Coronary artery (tissue), 2 donors: ENCODE measurements around the gene KLF4.

Experiments used
- DNase-seq: peaks from one replicate; pipeline ENCODE4 v3.0.0-alpha.2; 2017; ENCODE audit warnings: low spot score
- H3K27ac ChIP-seq, 2 donors: fragments of 200-600 bp; sonication (generic); one replicate each; pipeline ENCODE4 v1.5.1; 2016 to 2019
- H3K4me3 ChIP-seq: fragments of 200-600 bp; sonication (generic); 2 replicates; pipeline ENCODE4 v1.5.1; 2016; ENCODE audit warnings: mild to moderate bottlenecking, moderate library complexity
- CTCF ChIP-seq: fragments of 200-600 bp; sonication (generic); IDR thresholded peaks from one replicate; pipeline ENCODE4 v1.5.1; 2019; ENCODE audit warnings: antibody characterized with exemption

The KLF4 gene

DNA sequence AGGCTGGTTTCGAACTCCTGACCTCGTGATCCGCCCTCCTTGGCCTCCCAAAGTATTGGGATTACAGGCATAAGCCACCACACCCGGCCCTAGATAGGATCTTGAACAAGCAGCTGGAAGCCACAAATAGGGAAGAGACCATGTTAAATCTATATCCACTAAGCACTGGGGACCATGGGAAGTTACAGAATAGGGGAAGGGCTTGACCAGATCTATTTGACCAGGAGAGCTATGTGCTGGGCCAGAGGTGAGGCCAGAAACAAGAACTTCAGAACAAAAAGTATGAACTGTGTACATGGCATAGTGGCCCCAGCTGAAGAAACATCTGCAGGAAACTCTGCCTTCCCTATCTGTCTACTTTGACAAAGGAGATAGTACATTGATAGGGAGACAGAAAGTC, 10.8 kb downstream of the KLF4 start:
- DNase-seq: no peak
- no peak for TF ChIP-seq CTCF

DNA sequence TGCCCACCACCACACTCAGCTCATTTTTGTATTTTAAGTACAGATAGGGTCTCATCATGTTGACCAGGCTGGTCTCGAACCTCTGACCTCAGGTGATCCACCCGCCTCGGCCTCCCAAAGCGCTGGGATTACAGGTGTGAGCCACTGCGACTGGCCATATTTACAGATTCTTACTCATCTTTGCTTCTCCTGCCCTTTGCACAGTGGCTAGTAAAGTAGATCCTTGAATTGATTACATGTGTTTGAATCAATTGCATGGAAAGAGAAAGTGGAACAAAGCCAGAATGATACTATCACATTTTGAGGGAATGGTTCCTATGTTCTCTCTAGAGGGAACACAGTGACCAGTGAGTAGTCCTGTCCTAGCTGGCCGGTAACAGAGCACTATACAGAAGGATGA, 15.4 kb downstream of the KLF4 start:
- H3K4me3 ChIP-seq: no peak overlapping the region
- no peak overlapping the region for H3K27ac ChIP-seq
- TF ChIP-seq CTCF: no peak
- no peak for DNase-seq

More for the DNA sequence above, 10.8 kb downstream of the KLF4 start:
- Histone ChIP-seq H3K27ac (no peak overlapping the region), H3K4me3 (no peak overlapping the region)

DNA sequence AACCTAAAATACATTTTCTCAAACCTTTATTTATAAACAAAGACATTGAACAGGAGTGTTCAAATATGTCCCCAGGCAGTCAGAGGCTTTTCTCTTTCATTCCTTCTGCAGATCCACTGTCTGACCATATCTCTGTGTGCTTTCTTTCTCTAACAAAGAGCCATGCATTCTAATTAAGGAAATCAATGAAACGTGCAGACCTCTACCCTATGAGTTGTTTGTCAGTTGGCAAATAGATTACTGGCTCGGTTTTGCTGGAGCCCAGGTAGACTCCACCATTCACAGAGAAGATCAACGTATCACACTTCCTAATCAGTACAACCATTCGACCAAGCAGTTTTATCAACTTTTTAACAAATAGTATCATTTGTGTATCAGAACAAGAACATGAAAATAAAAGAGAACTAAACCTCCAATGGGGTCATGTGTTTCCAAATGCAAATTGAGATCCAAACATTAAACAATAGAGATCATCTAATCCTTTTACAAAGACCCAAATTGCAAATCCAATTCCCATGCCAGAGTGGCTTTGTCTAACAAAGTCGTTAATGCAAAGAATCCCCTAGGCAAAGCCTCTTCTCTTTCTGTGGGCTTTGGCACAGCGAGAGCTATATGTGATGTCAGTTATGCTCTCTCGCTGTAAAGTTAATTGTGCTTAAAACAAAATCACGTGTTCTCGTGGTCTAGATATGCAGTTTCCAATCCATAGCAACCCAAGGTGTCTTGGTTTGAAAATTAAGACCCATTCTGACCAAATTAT, 16.8 kb downstream of the KLF4 start:
- Histone ChIP-seq H3K27ac (no peak overlapping the region), H3K4me3 (no peak overlapping the region)
- TF ChIP-seq CTCF: no peak
- no peak for DNase-seq

DNA sequence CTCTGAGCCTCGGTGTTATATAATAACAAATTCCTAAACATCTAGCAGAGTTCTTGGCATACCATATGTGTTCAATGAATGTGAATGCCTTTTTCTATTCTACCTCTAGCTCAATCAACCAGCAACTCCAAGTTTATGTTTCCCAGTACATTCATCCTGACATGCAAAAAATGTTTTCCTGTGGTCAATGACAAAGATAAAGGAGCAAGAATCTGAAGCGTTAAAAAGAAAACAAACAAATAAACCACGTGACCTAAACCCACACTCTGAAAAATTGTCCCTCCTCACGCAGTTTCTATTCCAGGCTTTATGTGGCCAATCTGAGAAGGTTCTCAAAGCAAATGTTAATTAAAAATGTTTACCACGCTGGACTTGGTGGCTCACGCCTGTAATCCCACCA, 18.0 kb downstream of the KLF4 start:
- H3K4me3 ChIP-seq: no peak overlapping the region

GRCh38 chr9:107467416-107467815, 22.2 kb downstream of the KLF4 start:
- DNase-seq: no peak
- no peak for TF ChIP-seq CTCF
- Histone ChIP-seq H3K4me3 (no peak overlapping the region), H3K27ac (no peak overlapping the region)

More for the DNA sequence above, 18.0 kb downstream of the KLF4 start:
- H3K27ac ChIP-seq: no peak overlapping the region
- DNase-seq: no peak
- no peak for TF ChIP-seq CTCF

DNA sequence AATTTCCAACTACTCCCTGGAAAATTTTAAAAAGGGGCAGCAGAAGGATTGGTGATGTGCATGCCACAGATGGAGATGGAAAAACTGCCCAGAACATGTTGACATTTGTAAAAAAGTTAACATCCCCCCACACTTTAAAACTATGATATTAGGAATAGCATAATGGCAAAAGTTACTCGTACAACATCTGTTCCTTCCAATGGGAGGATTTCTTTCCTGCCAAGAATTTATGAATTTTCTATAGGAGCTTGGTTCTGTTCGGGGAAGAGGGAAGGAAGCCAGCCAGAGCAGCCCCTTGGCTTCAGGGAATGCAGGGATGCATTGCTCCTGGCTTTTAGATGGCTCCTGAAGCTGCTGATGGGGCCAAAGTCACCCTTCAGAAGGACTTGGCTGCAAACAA, 22.7 kb downstream of the KLF4 start:
- Histone ChIP-seq H3K27ac (no peak overlapping the region), H3K4me3 (no peak overlapping the region)
- no peak for TF ChIP-seq CTCF
- DNase-seq: no peak
